ENCODE measurements around the gene GALNT5.

The GALNT5 gene

GRCh38 chr2:157311706-157312105 lies 54.2 kb downstream of the GALNT5 start:
- H3K9me2 ChIP-seq (replicated peaks; ENCODE audit: control insufficient read depth, low read length), result no peaks in the 10 kb centered on the region
- H3K27me3 ChIP-seq (ENCODE audit: control insufficient read depth, low read length), result no peaks in the 10 kb centered on the region
- no peaks in the 10 kb centered on the region for H3K9me3 ChIP-seq (ENCODE audit: control insufficient read depth, insufficient read depth, low read length)
- H3F3A ChIP-seq (ENCODE audit: control insufficient read depth, insufficient read depth), result no peaks in the 10 kb centered on the region
- H3K4me1 ChIP-seq (ENCODE audit: control insufficient read depth, low read length), result peaks cover 7% of the 10 kb centered on the region
- H3K36me3 ChIP-seq (ENCODE audit: control insufficient read depth, low read length), result no peaks in the 10 kb centered on the region
- H3K79me2 ChIP-seq (ENCODE audit: control insufficient read depth, low read length), result no peaks in the 10 kb centered on the region
- H3K27ac ChIP-seq (ENCODE audit: low read depth, low read length), result no peak overlapping the region
- no peak for TF ChIP-seq CTCF (IDR thresholded peaks at IDR 0.05; ENCODE audit: low read depth, low read length, poor library complexity, severe bottlenecking)
- TF ChIP-seq EZH2phosphoT487 (IDR thresholded peaks at IDR 0.05; ENCODE audit: borderline replicate concordance, low read length), result no peak
- H4K20me1 ChIP-seq (ENCODE audit: control insufficient read depth, insufficient read depth, low read depth, low read length), result no peaks in the 10 kb centered on the region
- H3K4me2 ChIP-seq (ENCODE audit: low read length), result no peak overlapping the region
- H3K4me3 ChIP-seq (ENCODE audit: low read length), result no peak overlapping the region

- H3K4me1 ChIP-seq (ENCODE audit: control insufficient read depth, low read length), result no peaks in the 10 kb centered on the region
- no peak overlapping the region for H3K27ac ChIP-seq (ENCODE audit: low read depth, low read length)
- H3K9me2 ChIP-seq (replicated peaks; ENCODE audit: control insufficient read depth, low read length), result no peaks in the 10 kb centered on the region
- H3F3A ChIP-seq (ENCODE audit: control insufficient read depth, insufficient read depth), result no peaks in the 10 kb centered on the region
- H3K9me3 ChIP-seq (ENCODE audit: control insufficient read depth, insufficient read depth, low read length), result no peaks in the 10 kb centered on the region
- H3K36me3 ChIP-seq (ENCODE audit: control insufficient read depth, low read length), result no peaks in the 10 kb centered on the region
- TF ChIP-seq CTCF (IDR thresholded peaks at IDR 0.05; ENCODE audit: low read depth, low read length, poor library complexity, severe bottlenecking), result no peak
- no peak for TF ChIP-seq EZH2phosphoT487 (IDR thresholded peaks at IDR 0.05; ENCODE audit: borderline replicate concordance, low read length)
- H3K79me2 ChIP-seq (ENCODE audit: control insufficient read depth, low read length), result no peaks in the 10 kb centered on the region
- H3K4me2 ChIP-seq (ENCODE audit: low read length), result no peak overlapping the region
- no peak overlapping the region for H3K4me3 ChIP-seq (ENCODE audit: low read length)
- H4K20me1 ChIP-seq (ENCODE audit: control insufficient read depth, insufficient read depth, low read depth, low read length), result no peaks in the 10 kb centered on the region
- no peaks in the 10 kb centered on the region for H3K27me3 ChIP-seq (ENCODE audit: control insufficient read depth, low read length)
Observed at GRCh38 chr2:157312866-157313486, 55.5 kb downstream of the GALNT5 start.

- Histone ChIP-seq H3K4me1 (ENCODE audit: control insufficient read depth, low read length) (no peaks in the 10 kb centered on the region), H4K20me1 (ENCODE audit: control insufficient read depth, insufficient read depth, low read depth, low read length) (no peaks in the 10 kb centered on the region), H3K4me2 (ENCODE audit: low read length) (no peak overlapping the region), H3K27ac (ENCODE audit: low read depth, low read length) (no peak overlapping the region), H3K27me3 (ENCODE audit: control insufficient read depth, low read length) (no peaks in the 10 kb centered on the region), H3K9me3 (ENCODE audit: control insufficient read depth, insufficient read depth, low read length) (no peaks in the 10 kb centered on the region), H3K79me2 (ENCODE audit: control insufficient read depth, low read length) (no peaks in the 10 kb centered on the region), H3K36me3 (ENCODE audit: control insufficient read depth, low read length) (no peaks in the 10 kb centered on the region), H3F3A (ENCODE audit: control insufficient read depth, insufficient read depth) (no peaks in the 10 kb centered on the region), H3K9me2 (replicated peaks; ENCODE audit: control insufficient read depth, low read length) (no peaks in the 10 kb centered on the region), H3K4me3 (ENCODE audit: low read length) (no peak overlapping the region)
- TF ChIP-seq EZH2phosphoT487 (IDR thresholded peaks at IDR 0.05; ENCODE audit: borderline replicate concordance, low read length), result no peak
- no peak for TF ChIP-seq CTCF (IDR thresholded peaks at IDR 0.05; ENCODE audit: low read depth, low read length, poor library complexity, severe bottlenecking)
Observed at GRCh38 chr2:157315901-157316300, 58.4 kb downstream of the GALNT5 start.
